ENCODE data around the gene TANGO2.

DNA sequence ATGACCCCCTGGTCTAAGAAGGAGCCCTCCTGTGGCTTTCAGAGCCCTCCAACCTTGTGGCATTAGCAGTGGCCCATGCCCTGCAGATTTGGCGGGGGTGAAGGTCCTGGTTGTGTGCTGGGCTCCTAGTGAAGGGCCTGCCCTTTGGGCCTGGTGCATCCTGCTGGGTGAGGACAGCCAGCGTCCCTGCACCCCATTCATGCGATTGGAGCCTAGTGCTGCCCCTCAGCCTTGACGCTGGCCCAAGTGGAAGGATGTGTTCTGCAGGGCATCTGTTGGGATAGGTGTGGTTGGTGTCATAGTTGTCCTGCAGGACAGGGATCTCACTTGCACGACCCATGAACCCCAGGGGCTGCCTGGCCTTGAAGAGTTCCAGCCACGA is 31.0 kb downstream of the TANGO2 start:
- TF ChIP-seq, protein P1, sequence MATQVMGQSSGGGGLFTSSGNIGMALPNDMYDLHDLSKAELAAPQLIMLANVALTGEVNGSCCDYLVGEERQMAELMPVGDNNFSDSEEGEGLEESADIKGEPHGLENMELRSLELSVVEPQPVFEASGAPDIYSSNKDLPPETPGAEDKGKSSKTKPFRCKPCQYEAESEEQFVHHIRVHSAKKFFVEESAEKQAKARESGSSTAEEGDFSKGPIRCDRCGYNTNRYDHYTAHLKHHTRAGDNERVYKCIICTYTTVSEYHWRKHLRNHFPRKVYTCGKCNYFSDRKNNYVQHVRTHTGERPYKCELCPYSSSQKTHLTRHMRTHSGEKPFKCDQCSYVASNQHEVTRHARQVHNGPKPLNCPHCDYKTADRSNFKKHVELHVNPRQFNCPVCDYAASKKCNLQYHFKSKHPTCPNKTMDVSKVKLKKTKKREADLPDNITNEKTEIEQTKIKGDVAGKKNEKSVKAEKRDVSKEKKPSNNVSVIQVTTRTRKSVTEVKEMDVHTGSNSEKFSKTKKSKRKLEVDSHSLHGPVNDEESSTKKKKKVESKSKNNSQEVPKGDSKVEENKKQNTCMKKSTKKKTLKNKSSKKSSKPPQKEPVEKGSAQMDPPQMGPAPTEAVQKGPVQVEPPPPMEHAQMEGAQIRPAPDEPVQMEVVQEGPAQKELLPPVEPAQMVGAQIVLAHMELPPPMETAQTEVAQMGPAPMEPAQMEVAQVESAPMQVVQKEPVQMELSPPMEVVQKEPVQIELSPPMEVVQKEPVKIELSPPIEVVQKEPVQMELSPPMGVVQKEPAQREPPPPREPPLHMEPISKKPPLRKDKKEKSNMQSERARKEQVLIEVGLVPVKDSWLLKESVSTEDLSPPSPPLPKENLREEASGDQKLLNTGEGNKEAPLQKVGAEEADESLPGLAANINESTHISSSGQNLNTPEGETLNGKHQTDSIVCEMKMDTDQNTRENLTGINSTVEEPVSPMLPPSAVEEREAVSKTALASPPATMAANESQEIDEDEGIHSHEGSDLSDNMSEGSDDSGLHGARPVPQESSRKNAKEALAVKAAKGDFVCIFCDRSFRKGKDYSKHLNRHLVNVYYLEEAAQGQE (IDR thresholded peaks at IDR 0.05; ENCODE audit: low read depth), result no peak
- TF ChIP-seq NFIC (IDR thresholded peaks at IDR 0.05), result no peak
- no peak for TF ChIP-seq TAF1 (IDR thresholded peaks at IDR 0.05; ENCODE audit: low read depth)
- TF ChIP-seq EP300 (IDR thresholded peaks at IDR 0.05; ENCODE audit: borderline replicate concordance), result no peak
- TF ChIP-seq, protein P2, sequence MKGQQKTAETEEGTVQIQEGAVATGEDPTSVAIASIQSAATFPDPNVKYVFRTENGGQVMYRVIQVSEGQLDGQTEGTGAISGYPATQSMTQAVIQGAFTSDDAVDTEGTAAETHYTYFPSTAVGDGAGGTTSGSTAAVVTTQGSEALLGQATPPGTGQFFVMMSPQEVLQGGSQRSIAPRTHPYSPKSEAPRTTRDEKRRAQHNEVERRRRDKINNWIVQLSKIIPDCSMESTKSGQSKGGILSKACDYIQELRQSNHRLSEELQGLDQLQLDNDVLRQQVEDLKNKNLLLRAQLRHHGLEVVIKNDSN (IDR thresholded peaks at IDR 0.05), result no peak
- TF ChIP-seq RAD21 (IDR thresholded peaks at IDR 0.05; ENCODE audit: low read depth), result no peak
- TF ChIP-seq CREB1 (IDR thresholded peaks at IDR 0.05; ENCODE audit: low read depth), result no peak
- TF ChIP-seq, protein P3, sequence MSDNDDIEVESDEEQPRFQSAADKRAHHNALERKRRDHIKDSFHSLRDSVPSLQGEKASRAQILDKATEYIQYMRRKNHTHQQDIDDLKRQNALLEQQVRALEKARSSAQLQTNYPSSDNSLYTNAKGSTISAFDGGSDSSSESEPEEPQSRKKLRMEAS (IDR thresholded peaks at IDR 0.05), result no peak
- TF ChIP-seq YY1 (IDR thresholded peaks at IDR 0.05; ENCODE audit: low read depth), result no peak
- no peak for TF ChIP-seq TCF12 (IDR thresholded peaks at IDR 0.05; ENCODE audit: low read depth)
